Ishikawa (cell line): ENCODE results near the gene GLE1.

Experiments
- CREB1 ChIP-seq: IDR thresholded peaks from 2 replicates; pipeline ENCODE4 v1.6.1; 2012; ENCODE audit warnings: low read depth
- EP300 ChIP-seq: IDR thresholded peaks from 2 replicates; pipeline ENCODE4 v1.6.1; 2012; ENCODE audit warnings: borderline replicate concordance
- TAF1 ChIP-seq: IDR thresholded peaks from 2 replicates; pipeline ENCODE4 v1.6.1; 2012; ENCODE audit warnings: low read depth, mild to moderate bottlenecking
- TEAD4 ChIP-seq: IDR thresholded peaks from 2 replicates; pipeline ENCODE4 v1.6.1; 2012
- YY1 ChIP-seq: IDR thresholded peaks from 2 replicates; pipeline ENCODE4 v1.6.1; 2012; ENCODE audit warnings: low read depth
- TF ChIP-seq, protein P1 (sequence below): IDR thresholded peaks from 2 replicates; pipeline ENCODE4 v1.6.1; 2012; ENCODE audit warnings: low read depth, mild to moderate bottlenecking
- TF ChIP-seq, protein P2 (sequence below): IDR thresholded peaks from 2 replicates; pipeline ENCODE4 v1.6.1; 2012

DNA sequence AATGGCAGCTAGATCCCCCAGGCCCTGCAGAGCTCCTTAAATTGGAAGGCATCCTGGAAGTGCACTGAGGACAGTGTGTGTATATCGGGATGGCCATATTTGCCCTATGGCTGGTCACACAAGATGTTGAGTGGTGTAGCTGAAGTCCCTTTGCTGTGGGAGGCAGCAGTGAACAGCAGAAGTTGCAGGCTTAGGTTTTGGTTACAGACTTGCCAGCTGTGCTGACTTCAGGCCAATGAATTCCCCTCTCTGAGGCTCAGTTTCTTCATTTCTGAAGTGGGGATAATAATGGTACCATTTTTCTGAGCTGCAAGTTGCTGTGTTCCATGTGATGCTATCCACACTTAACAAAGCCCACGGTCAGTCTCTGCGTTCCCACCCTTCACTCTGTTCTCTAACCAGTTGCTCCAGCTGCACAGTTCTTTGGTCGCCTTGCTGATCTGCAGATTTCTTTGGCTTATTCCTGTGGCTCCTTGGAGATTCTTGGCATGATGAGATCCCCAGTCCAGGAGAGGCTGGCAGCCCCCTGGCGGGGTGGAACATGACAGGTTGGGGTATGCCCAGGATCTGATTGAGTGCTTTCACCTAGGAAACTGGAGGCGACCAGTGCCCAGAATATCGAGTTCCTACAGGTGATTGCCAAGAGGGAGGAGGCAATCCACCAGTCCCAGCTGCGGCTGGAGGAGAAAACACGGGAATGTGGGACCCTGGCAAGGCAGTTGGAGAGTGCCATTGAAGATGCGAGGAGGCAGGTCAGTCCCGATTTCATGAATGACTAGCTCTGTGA is 6.5 kb upstream of the GLE1 start:
- TF ChIP-seq CREB1: no peak
- TF ChIP-seq TEAD4: no peak
- no peak for TF ChIP-seq YY1
- TF ChIP-seq, protein P1, sequence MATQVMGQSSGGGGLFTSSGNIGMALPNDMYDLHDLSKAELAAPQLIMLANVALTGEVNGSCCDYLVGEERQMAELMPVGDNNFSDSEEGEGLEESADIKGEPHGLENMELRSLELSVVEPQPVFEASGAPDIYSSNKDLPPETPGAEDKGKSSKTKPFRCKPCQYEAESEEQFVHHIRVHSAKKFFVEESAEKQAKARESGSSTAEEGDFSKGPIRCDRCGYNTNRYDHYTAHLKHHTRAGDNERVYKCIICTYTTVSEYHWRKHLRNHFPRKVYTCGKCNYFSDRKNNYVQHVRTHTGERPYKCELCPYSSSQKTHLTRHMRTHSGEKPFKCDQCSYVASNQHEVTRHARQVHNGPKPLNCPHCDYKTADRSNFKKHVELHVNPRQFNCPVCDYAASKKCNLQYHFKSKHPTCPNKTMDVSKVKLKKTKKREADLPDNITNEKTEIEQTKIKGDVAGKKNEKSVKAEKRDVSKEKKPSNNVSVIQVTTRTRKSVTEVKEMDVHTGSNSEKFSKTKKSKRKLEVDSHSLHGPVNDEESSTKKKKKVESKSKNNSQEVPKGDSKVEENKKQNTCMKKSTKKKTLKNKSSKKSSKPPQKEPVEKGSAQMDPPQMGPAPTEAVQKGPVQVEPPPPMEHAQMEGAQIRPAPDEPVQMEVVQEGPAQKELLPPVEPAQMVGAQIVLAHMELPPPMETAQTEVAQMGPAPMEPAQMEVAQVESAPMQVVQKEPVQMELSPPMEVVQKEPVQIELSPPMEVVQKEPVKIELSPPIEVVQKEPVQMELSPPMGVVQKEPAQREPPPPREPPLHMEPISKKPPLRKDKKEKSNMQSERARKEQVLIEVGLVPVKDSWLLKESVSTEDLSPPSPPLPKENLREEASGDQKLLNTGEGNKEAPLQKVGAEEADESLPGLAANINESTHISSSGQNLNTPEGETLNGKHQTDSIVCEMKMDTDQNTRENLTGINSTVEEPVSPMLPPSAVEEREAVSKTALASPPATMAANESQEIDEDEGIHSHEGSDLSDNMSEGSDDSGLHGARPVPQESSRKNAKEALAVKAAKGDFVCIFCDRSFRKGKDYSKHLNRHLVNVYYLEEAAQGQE: no peak
- TF ChIP-seq, protein P2, sequence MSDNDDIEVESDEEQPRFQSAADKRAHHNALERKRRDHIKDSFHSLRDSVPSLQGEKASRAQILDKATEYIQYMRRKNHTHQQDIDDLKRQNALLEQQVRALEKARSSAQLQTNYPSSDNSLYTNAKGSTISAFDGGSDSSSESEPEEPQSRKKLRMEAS: no peak
- TF ChIP-seq EP300: no peak
- no peak for TF ChIP-seq TAF1
